B cell (primary cell): ENCODE results near the gene GPR15LG. TPM values are rescaled to one million over a fixed set of nuclear protein-coding genes. Genes with fewer than 3 reads are reported as not detected.

Source experiments
- ATAC-seq: fragments of 200-7000 bp; cut with Tn5 transposase; one replicate; pipeline ENCODE4 v1.10.0; 2021; ENCODE audit warnings: low read depth, mild to moderate bottlenecking, moderate number of reproducible peaks, moderate library complexity
- CTCF ChIA-PET: fragments of 350-600 bp; sonication (Branson Sonifier 250); formaldehyde crosslinking; loops from one replicate; lab custom pipeline; 2021; ENCODE audit warnings: antibody characterized with exemption, inconsistent platforms; lab: Charles Lee
- POLR2A ChIA-PET: fragments of 350-600 bp; sonication (Branson Sonifier 250); formaldehyde crosslinking; loops from one replicate; lab custom pipeline; 2021; ENCODE audit warnings: antibody characterized with exemption; lab: Charles Lee
- DNase-seq: peaks from one replicate; pipeline ENCODE4 v3.0.0; 2013
- H2AFZ ChIP-seq: 2 replicates; pipeline ENCODE4 v1.6.1; 2012; ENCODE audit warnings: mild to moderate bottlenecking, low read depth, low read length; ENCODE audit not compliant: insufficient read depth, poor library complexity, severe bottlenecking
- H3K27ac ChIP-seq, 2 donors: 1 replicate in 1 of 2; 2 replicates in 1 of 2; pipeline ENCODE4 v1.5.1; 2012 to 2013; ENCODE audit warnings: low read length in 2 of 2, mild to moderate bottlenecking in 2 of 2, moderate library complexity in 1 of 2
- H3K27me3 ChIP-seq, 4 experiments: fragments of 200-600 bp in 1 of 4; sonication (generic) in 1 of 4; replicated peaks in 1 of 4; 1 replicate in 2 of 4; 2 replicates in 2 of 4; pipeline versions ENCODE4 v1.6.1 to v1.7.0; 2013 to 2016; ENCODE audit warnings: low read length in 3 of 4, mild to moderate bottlenecking in 2 of 4, mixed read lengths in 1 of 4, moderate library complexity in 1 of 4; ENCODE audit not compliant: insufficient read depth in 4 of 4, control insufficient read depth in 3 of 4; ENCODE audit errors: control extremely low read depth in 1 of 4
- H3K36me3 ChIP-seq, 2 experiments: replicated peaks in 1 of 2; 1 replicate in 1 of 2; 2 replicates in 1 of 2; pipeline versions ENCODE4 v1.6.1 to v1.7.1; 2013; ENCODE audit warnings: low read length in 1 of 2; ENCODE audit not compliant: insufficient read depth in 2 of 2, control insufficient read depth in 1 of 2; ENCODE audit errors: control extremely low read depth in 1 of 2, extremely low read depth in 1 of 2
- H3K4me1 ChIP-seq, 2 donors: fragments of 200-600 bp in 1 of 2; sonication (generic) in 1 of 2; 1 replicate in 1 of 2; 2 replicates in 1 of 2; pipeline versions ENCODE4 v1.5.1 to v1.6.1; 2013 to 2017; ENCODE audit warnings: low read length in 2 of 2; ENCODE audit not compliant: control insufficient read depth in 2 of 2, insufficient read depth in 2 of 2
- H3K4me2 ChIP-seq: replicated peaks from 2 replicates; pipeline ENCODE3; 2012; ENCODE audit warnings: mild to moderate bottlenecking, low read depth, low read length; ENCODE audit not compliant: poor library complexity, severe bottlenecking
- H3K4me3 ChIP-seq, 5 experiments: fragments of 200-600 bp in 1 of 5; sonication (generic) in 1 of 5; 1 replicate in 3 of 5; 2 replicates in 2 of 5; pipeline versions ENCODE4 v1.5.1 to v1.7.0; 2011 to 2016; ENCODE audit warnings: low read length in 4 of 5, mild to moderate bottlenecking in 4 of 5, low read depth in 2 of 5, control low read depth in 1 of 5, moderate library complexity in 1 of 5; ENCODE audit not compliant: insufficient read depth in 1 of 5; ENCODE audit errors: control extremely low read depth in 1 of 5, extremely low read depth in 1 of 5
- H3K79me2 ChIP-seq: fragments of 200-600 bp; sonication (generic); one replicate; pipeline ENCODE4 v1.6.0; 2016; ENCODE audit warnings: low read length; ENCODE audit not compliant: control insufficient read depth, insufficient read depth
- H3K9ac ChIP-seq: fragments of 200-600 bp; sonication (generic); 2 replicates; pipeline ENCODE4 v1.6.1; 2017; ENCODE audit warnings: mild to moderate bottlenecking, low read length, moderate library complexity
- H3K9me3 ChIP-seq, 3 donors: one replicate each; pipeline versions ENCODE4 v1.6.1 to v1.7.1; 2013; ENCODE audit warnings: low read length in 2 of 3; ENCODE audit not compliant: control insufficient read depth in 2 of 3, insufficient read depth in 1 of 3; ENCODE audit errors: control extremely low read depth in 1 of 3
- H4K20me1 ChIP-seq: 2 replicates; pipeline ENCODE4 v1.6.0; 2012; ENCODE audit warnings: mild to moderate bottlenecking, low read length; ENCODE audit not compliant: insufficient read depth, control insufficient read depth, poor library complexity, severe bottlenecking
- H3K27ac Mint-ChIP-seq: one replicate; pipeline ENCODE4 v1.8.0; 2021; ENCODE audit warnings: mixed read lengths
- H3K27me3 Mint-ChIP-seq: one replicate; pipeline ENCODE4 v1.8.0; 2021; ENCODE audit warnings: mixed read lengths
- H3K4me1 Mint-ChIP-seq: one replicate; pipeline ENCODE4 v1.8.0; 2021; ENCODE audit warnings: mixed read lengths
- H3K4me3 Mint-ChIP-seq: one replicate; pipeline ENCODE4 v1.8.0; 2021; ENCODE audit warnings: mixed read lengths
- H3K9me3 Mint-ChIP-seq: one replicate; pipeline ENCODE4 v1.8.0; 2022; ENCODE audit warnings: mixed read lengths; ENCODE audit not compliant: insufficient read depth
- EZH2 ChIP-seq: IDR thresholded peaks from 2 replicates; pipeline ENCODE4 v1.6.1; 2012; ENCODE audit warnings: borderline replicate concordance, low read depth, mild to moderate bottlenecking, moderate library complexity, low read length; ENCODE audit not compliant: insufficient read depth, poor library complexity, severe bottlenecking
- WGBS: methylation state at CpG from one replicate; pipeline ENCODE4 v1.1.5; 2013; ENCODE audit warnings: missing lambda C conversion rate; ENCODE audit not compliant: insufficient coverage; 5-methylcytosine and 5-hydroxymethylcytosine counted together
- intact Hi-C: fragments of 100-400 bp; cut with micrococcal nuclease; formaldehyde crosslinking; loops from one replicate; pipeline ENCODE4 v1.10.0; 2022
- polyA plus RNA-seq: library from polyadenylated mRNA; depleted of rRNA; stranded (reverse); fragments of >200 nt; gene quantifications from 2 replicates; pipeline ENCODE4 v1.2.3, GENCODE V29; 2012
- total RNA-seq, 2 donors: library from RNA; stranded (reverse); fragments of 120-200 nt in 1 of 2; gene quantifications; 1 replicate in 1 of 2; 2 replicates in 1 of 2; pipeline versions ENCODE4 v1.2.3 to v1.2.4, GENCODE V29; 2013 to 2022
- TF ChIP-seq, protein P1 (sequence below): fragments of 200-600 bp; IDR thresholded peaks from one replicate; pipeline ENCODE4 v1.8.0; 2022; ENCODE audit warnings: antibody characterized with exemption, mild to moderate bottlenecking

The GPR15LG gene
- total and polyA plus RNA-seq, 2 donors (not counting 1 experiment from before 2014, with no cell fraction given), result not detected

GRCh38 chr10:84233940-84234339, 60.3 kb downstream of the GPR15LG start:
- CTCF ChIA-PET, result no interaction called here
- peaks cover 25% of the 10 kb centered on the region for H3K27me3 Mint-ChIP-seq
- WGBS, result 82% methylated on average over 4 of the region's 4 CpGs

DNA sequence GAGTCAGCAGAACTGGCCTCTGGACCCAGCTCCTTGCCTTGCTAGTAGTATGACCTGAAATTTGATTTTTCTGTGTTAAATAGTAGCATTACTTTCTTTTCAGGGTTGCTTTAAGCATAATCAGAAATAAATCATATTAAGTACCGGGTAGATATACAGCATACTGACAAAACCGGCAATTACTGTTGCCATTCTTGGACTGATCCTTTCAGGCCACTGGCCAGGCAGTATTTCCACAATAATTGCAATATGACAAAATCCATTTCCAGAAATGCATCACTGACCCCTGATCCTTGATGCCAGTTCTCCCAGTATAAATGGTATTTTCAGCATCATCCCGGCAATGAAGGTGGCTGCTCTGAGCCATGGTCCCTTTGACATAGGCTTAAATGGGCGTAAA, 60.9 kb downstream of the GPR15LG start:
- DNase-seq (no peak), ATAC-seq (no peak)
- ChIA-PET POLR2A (no interaction called here), CTCF (no interaction called here)
- no peak overlapping the region for H3K27ac ChIP-seq
- H4K20me1 ChIP-seq, result no peaks in the 10 kb centered on the region
- no peak overlapping the region for H3K4me3 ChIP-seq
- no peaks in the 10 kb centered on the region for H3K36me3 ChIP-seq
- Mint-ChIP-seq H3K9me3 (no peaks in the 10 kb centered on the region), H3K4me3 (no peak overlapping the region), H3K4me1 (no peaks in the 10 kb centered on the region), H3K27me3 (peaks cover 25% of the 10 kb centered on the region), H3K27ac (no peak overlapping the region)
- H3K27me3 ChIP-seq, result peaks cover 0 to 6% (median 0%) of the 10 kb centered on the region in 4 experiments
- H3K4me1 ChIP-seq, result no peaks in the 10 kb centered on the region
- 100% methylated on average over 2 of the region's 4 CpGs for WGBS
- H3K4me2 ChIP-seq, result no peak overlapping the region
- no peak overlapping the region for H2AFZ ChIP-seq
- H3K9me3 ChIP-seq, result peaks cover 0 to 6% (median 0%) of the 10 kb centered on the region in 3 donors
- TF ChIP-seq, protein P1, sequence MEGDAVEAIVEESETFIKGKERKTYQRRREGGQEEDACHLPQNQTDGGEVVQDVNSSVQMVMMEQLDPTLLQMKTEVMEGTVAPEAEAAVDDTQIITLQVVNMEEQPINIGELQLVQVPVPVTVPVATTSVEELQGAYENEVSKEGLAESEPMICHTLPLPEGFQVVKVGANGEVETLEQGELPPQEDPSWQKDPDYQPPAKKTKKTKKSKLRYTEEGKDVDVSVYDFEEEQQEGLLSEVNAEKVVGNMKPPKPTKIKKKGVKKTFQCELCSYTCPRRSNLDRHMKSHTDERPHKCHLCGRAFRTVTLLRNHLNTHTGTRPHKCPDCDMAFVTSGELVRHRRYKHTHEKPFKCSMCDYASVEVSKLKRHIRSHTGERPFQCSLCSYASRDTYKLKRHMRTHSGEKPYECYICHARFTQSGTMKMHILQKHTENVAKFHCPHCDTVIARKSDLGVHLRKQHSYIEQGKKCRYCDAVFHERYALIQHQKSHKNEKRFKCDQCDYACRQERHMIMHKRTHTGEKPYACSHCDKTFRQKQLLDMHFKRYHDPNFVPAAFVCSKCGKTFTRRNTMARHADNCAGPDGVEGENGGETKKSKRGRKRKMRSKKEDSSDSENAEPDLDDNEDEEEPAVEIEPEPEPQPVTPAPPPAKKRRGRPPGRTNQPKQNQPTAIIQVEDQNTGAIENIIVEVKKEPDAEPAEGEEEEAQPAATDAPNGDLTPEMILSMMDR, result no peak
- no peak for TF ChIP-seq EZH2
- intact Hi-C loops, result no loop called here
- no peaks in the 10 kb centered on the region for H3K79me2 ChIP-seq
- H3K9ac ChIP-seq, result no peak overlapping the region

More at GRCh38 chr10:84233940-84234339, 60.3 kb downstream of the GPR15LG start:
- no peaks in the 10 kb centered on the region for H3K36me3 ChIP-seq
- peaks cover 0 to 6% (median 0%) of the 10 kb centered on the region in 4 experiments for H3K27me3 ChIP-seq
- H2AFZ ChIP-seq, result no peak overlapping the region
- intact Hi-C loops, result no loop called here
- H3K9ac ChIP-seq, result no peak overlapping the region
- ATAC-seq (no peak), DNase-seq (no peak)
- no peak overlapping the region for H3K4me2 ChIP-seq
- Mint-ChIP-seq H3K4me3 (no peak overlapping the region), H3K9me3 (no peaks in the 10 kb centered on the region), H3K4me1 (no peaks in the 10 kb centered on the region), H3K27ac (no peak overlapping the region)
- H3K79me2 ChIP-seq, result no peaks in the 10 kb centered on the region
- H3K27ac ChIP-seq, result no peak overlapping the region
- no peaks in the 10 kb centered on the region for H3K4me1 ChIP-seq
- H3K9me3 ChIP-seq, result peaks cover 0 to 6% (median 0%) of the 10 kb centered on the region in 3 donors
- H4K20me1 ChIP-seq, result no peaks in the 10 kb centered on the region
- POLR2A ChIA-PET, result no interaction called here
- TF ChIP-seq EZH2, result no peak
- TF ChIP-seq, protein P1, result no peak
- no peak overlapping the region for H3K4me3 ChIP-seq

Other genes with a start within 250 kb of the GPR15LG start
- gene GHITM, start 34.3 kb upstream of the GPR15LG start, total RNA-seq, result 71.9 and 75.1 TPM in 2 replicates
- 37.7 and 40.5 TPM in 2 replicates for gene GHITM, start 34.3 kb upstream of the GPR15LG start, polyA plus RNA-seq
- gene CDHR1, start 20.7 kb downstream of the GPR15LG start, total RNA-seq, result 1.3 and 1.7 TPM in 2 replicates
- gene CDHR1, start 20.7 kb downstream of the GPR15LG start, polyA plus RNA-seq, result 0.27 and 0.31 TPM in 2 replicates
- gene LRIT2, start 51.7 kb downstream of the GPR15LG start, total RNA-seq, result not detected in 2 replicates
- gene LRIT2, start 51.7 kb downstream of the GPR15LG start, polyA plus RNA-seq, result not detected in 2 replicates
- gene LRIT1, start 67.7 kb downstream of the GPR15LG start, total RNA-seq, result not detected in 2 replicates
- gene LRIT1, start 67.7 kb downstream of the GPR15LG start, polyA plus RNA-seq, result not detected in 2 replicates
- not detected in 2 replicates for gene RGR, start 71.3 kb downstream of the GPR15LG start, total RNA-seq
- gene RGR, start 71.3 kb downstream of the GPR15LG start, polyA plus RNA-seq, result not detected in 2 replicates
- 43.2 and 45.9 TPM in 2 replicates for gene CCSER2, start 154.8 kb downstream of the GPR15LG start, total RNA-seq
- gene CCSER2, start 154.8 kb downstream of the GPR15LG start, polyA plus RNA-seq, result 6.0 and 8.7 TPM in 2 replicates